ENCODE data around the gene RAD9A.

RAD9A gene

GRCh38 chr11:67436459-67437081, 44.8 kb downstream of the RAD9A start:
- H3K27ac ChIP-seq: peak overlapping the region; percentile 98; the same call in 1 of the 2 replicates

GRCh38 chr11:67437082-67437808, 45.5 kb downstream of the RAD9A start, which contains the start of gene PTPRCAP:
PTPRCAP (minus strand) TSS chr11:67437682; CDS start chr11:67437619, 63 bp downstream.
- no peak for TF ChIP-seq CTCF (conservative IDR thresholded peaks at IDR 0.05)
- peak within 1 kb of the TSS; percentile 98 for H3K27ac ChIP-seq

More at GRCh38 chr11:67436459-67437081, 44.8 kb downstream of the RAD9A start:
- no peak for TF ChIP-seq CTCF (conservative IDR thresholded peaks at IDR 0.05)

- peak overlapping the region; percentile 98 for H3K27ac ChIP-seq
- TF ChIP-seq CTCF (conservative IDR thresholded peaks at IDR 0.05): no peak
These were observed 46.0 kb downstream of the RAD9A start for GRCh38 chr11:67437809-67438157.

- no peak for TF ChIP-seq CTCF (conservative IDR thresholded peaks at IDR 0.05)
- H3K27ac ChIP-seq: peak overlapping the region; percentile 98
These were observed 46.5 kb downstream of the RAD9A start for GRCh38 chr11:67438158-67438902.

GRCh38 chr11:67439321-67440228, 47.8 kb downstream of the RAD9A start:
- TF ChIP-seq CTCF (conservative IDR thresholded peaks at IDR 0.05): peak; percentile 56
- peak overlapping the region; percentile 98 for H3K27ac ChIP-seq

GRCh38 chr11:67440229-67441097, 48.7 kb downstream of the RAD9A start:
- peak overlapping the region; percentile 98 for H3K27ac ChIP-seq
- no peak for TF ChIP-seq CTCF (conservative IDR thresholded peaks at IDR 0.05)

Data from VCaP (cell line).